Liver (tissue), 9 donors: Measurements from ENCODE around the gene CDH22. TPM values are rescaled to one million over a fixed set of nuclear protein-coding genes. Genes with fewer than 3 reads are reported as not detected.

ENCODE experiments used
- DNase-seq: peaks from one replicate; pipeline ENCODE4 v3.0.0-alpha.2; 2017; ENCODE audit warnings: low spot score
- H3K27ac ChIP-seq, 2 donors: one replicate each; pipeline ENCODE4 v1.7.0; 2013; ENCODE audit warnings: inconsistent platforms in 2 of 2, low read length in 2 of 2, control low read depth in 1 of 2, low read depth in 1 of 2, mild to moderate bottlenecking in 1 of 2
- H3K27me3 ChIP-seq, 4 donors: one replicate each; pipeline versions ENCODE4 v1.6.1 to v1.7.0; 2013; ENCODE audit warnings: low read length in 3 of 4, inconsistent platforms in 1 of 4, mild to moderate bottlenecking in 1 of 4, moderate library complexity in 1 of 4; ENCODE audit not compliant: control insufficient read depth in 4 of 4, insufficient read depth in 4 of 4
- H3K36me3 ChIP-seq, 4 donors: one replicate each; pipeline versions ENCODE4 v1.6.1 to v1.7.0; 2013; ENCODE audit warnings: low read length in 3 of 4, mild to moderate bottlenecking in 3 of 4, low read depth in 1 of 4, moderate library complexity in 1 of 4; ENCODE audit not compliant: control insufficient read depth in 4 of 4, insufficient read depth in 3 of 4
- H3K4me1 ChIP-seq, 4 donors: one replicate each; pipeline versions ENCODE4 v1.6.1 to v1.7.0; 2013; ENCODE audit warnings: low read length in 3 of 4, mild to moderate bottlenecking in 3 of 4, moderate library complexity in 1 of 4; ENCODE audit not compliant: control insufficient read depth in 4 of 4, insufficient read depth in 4 of 4
- H3K4me3 ChIP-seq, 3 donors: one replicate each; pipeline versions ENCODE4 v1.6.1 to v1.7.0; 2013; ENCODE audit warnings: low read length in 3 of 3, control low read depth in 1 of 3, low read depth in 1 of 3, mild to moderate bottlenecking in 1 of 3
- H3K9ac ChIP-seq, 2 donors: one replicate each; pipeline ENCODE4 v1.7.0; 2013; ENCODE audit warnings: low read length in 2 of 2, mild to moderate bottlenecking in 2 of 2, moderate library complexity in 2 of 2, control low read depth in 1 of 2, low read depth in 1 of 2
- H3K9me3 ChIP-seq, 4 donors: one replicate each; pipeline versions ENCODE4 v1.6.1 to v1.7.0; 2013; ENCODE audit warnings: low read length in 3 of 4; ENCODE audit not compliant: control insufficient read depth in 4 of 4
- EGR1 ChIP-seq, 2 donors: IDR thresholded peaks; 2 replicates each; pipeline ENCODE4 v1.6.1; 2016 to 2018; ENCODE audit warnings: antibody characterized with exemption in 2 of 2, low read depth in 2 of 2
- FOXA1 ChIP-seq: IDR thresholded peaks from 2 replicates; pipeline ENCODE4 v1.6.1; 2016; ENCODE audit warnings: antibody characterized with exemption
- FOXA2 ChIP-seq: IDR thresholded peaks from 2 replicates; pipeline ENCODE4 v1.6.1; 2016; ENCODE audit warnings: antibody characterized with exemption
- GABPA ChIP-seq, 2 donors: IDR thresholded peaks in 1 of 2; conservative IDR thresholded peaks in 1 of 2; 2 replicates each; pipeline ENCODE4 v1.6.1; 2016; ENCODE audit warnings: antibody characterized with exemption in 2 of 2, mild to moderate bottlenecking in 1 of 2, moderate library complexity in 1 of 2
- HNF4A ChIP-seq, 2 donors: conservative IDR thresholded peaks; 2 replicates each; pipeline ENCODE4 v1.6.1; 2016; ENCODE audit warnings: antibody characterized with exemption in 2 of 2, mild to moderate bottlenecking in 2 of 2
- HNF4G ChIP-seq: IDR thresholded peaks from 2 replicates; pipeline ENCODE4 v1.6.1; 2016; ENCODE audit warnings: antibody characterized with exemption
- JUND ChIP-seq, 2 donors: IDR thresholded peaks; 2 replicates each; pipeline ENCODE4 v1.6.1; 2016; ENCODE audit warnings: antibody characterized with exemption in 2 of 2
- NR2F2 ChIP-seq: IDR thresholded peaks from 2 replicates; pipeline ENCODE4 v1.6.1; 2016; ENCODE audit warnings: antibody characterized with exemption
- REST ChIP-seq: IDR thresholded peaks from 2 replicates; pipeline ENCODE4 v1.6.1; 2016; ENCODE audit warnings: antibody characterized with exemption, mild to moderate bottlenecking
- SP1 ChIP-seq: IDR thresholded peaks from 2 replicates; pipeline ENCODE4 v1.6.1; 2018; ENCODE audit warnings: antibody characterized with exemption, mild to moderate bottlenecking
- TAF1 ChIP-seq: conservative IDR thresholded peaks from 2 replicates; pipeline ENCODE4 v1.6.1; 2016; ENCODE audit warnings: antibody characterized with exemption, mild to moderate bottlenecking
- YY1 ChIP-seq: IDR thresholded peaks from 2 replicates; pipeline ENCODE4 v1.6.1; 2016; ENCODE audit warnings: antibody characterized with exemption, mild to moderate bottlenecking
- WGBS: extraction: QIAGEN DNeasy Blood & Tissue Kit; methylation state at CpG from one replicate; pipeline ENCODE4 v1.1.7; 2013; 5-methylcytosine and 5-hydroxymethylcytosine counted together
- polyA plus RNA-seq, 2 donors: library from polyadenylated mRNA; stranded (reverse) in 1 of 2; unstranded in 1 of 2; fragments of 200-250 nt in 1 of 2; fragments of >200 nt in 1 of 2; fragmentation: Nextera tagmentation in 1 of 2; extraction: Ambion mirVana in 1 of 2; gene quantifications; one replicate each; pipeline versions ENCODE4 v1.2.1 to v1.2.3, GENCODE V29; 2013 to 2015
- total RNA-seq, 2 donors: library from RNA; depleted of rRNA; stranded (reverse); fragments of >200 nt; gene quantifications; one replicate each; pipeline ENCODE4 v1.2.3, GENCODE V29; 2014
- TF ChIP-seq, protein P1 (sequence below): IDR thresholded peaks from 2 replicates; pipeline ENCODE4 v1.6.1; 2016; ENCODE audit warnings: antibody characterized with exemption
- TF ChIP-seq, protein P2 (sequence below): IDR thresholded peaks from 2 replicates; pipeline ENCODE4 v1.6.1; 2016; ENCODE audit warnings: antibody characterized with exemption
- TF ChIP-seq, protein P3 (sequence below): IDR thresholded peaks from 2 replicates; pipeline ENCODE4 v1.6.1; 2016; ENCODE audit warnings: antibody characterized with exemption
- TF ChIP-seq, protein P4 (sequence below): fragments of 150-350 bp; IDR thresholded peaks from 2 replicates; pipeline ENCODE4 v1.5.1; 2017; ENCODE audit warnings: improper control_type of control experiment, low read depth, low read length; ENCODE audit not compliant: missing input control
- donor health status: healthy.
- donor health status: healthy.
- donor health status: healthy.
- donor health status: healthy.
- donor health status: healthy.

The CDH22 gene
- total and polyA plus RNA-seq, 4 donors, result 0.02 TPM; not detected in 3

GRCh38 chr20:46286977-46287376, 21.3 kb downstream of the CDH22 start (continued):
- TF ChIP-seq, protein P1, sequence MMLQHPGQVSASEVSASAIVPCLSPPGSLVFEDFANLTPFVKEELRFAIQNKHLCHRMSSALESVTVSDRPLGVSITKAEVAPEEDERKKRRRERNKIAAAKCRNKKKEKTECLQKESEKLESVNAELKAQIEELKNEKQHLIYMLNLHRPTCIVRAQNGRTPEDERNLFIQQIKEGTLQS, result no peak
- TF ChIP-seq TAF1, result no peak
- TF ChIP-seq EGR1 (IDR thresholded peaks at IDR 0.05; ENCODE audit: low read depth in 2 of 2), result no peak
- TF ChIP-seq, protein P2, sequence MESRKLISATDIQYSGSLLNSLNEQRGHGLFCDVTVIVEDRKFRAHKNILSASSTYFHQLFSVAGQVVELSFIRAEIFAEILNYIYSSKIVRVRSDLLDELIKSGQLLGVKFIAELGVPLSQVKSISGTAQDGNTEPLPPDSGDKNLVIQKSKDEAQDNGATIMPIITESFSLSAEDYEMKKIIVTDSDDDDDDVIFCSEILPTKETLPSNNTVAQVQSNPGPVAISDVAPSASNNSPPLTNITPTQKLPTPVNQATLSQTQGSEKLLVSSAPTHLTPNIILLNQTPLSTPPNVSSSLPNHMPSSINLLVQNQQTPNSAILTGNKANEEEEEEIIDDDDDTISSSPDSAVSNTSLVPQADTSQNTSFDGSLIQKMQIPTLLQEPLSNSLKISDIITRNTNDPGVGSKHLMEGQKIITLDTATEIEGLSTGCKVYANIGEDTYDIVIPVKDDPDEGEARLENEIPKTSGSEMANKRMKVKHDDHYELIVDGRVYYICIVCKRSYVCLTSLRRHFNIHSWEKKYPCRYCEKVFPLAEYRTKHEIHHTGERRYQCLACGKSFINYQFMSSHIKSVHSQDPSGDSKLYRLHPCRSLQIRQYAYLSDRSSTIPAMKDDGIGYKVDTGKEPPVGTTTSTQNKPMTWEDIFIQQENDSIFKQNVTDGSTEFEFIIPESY, result no peak
- TF ChIP-seq NR2F2, result no peak
- no peak for TF ChIP-seq YY1
- no peak for TF ChIP-seq JUND (IDR thresholded peaks at IDR 0.05)

DNA sequence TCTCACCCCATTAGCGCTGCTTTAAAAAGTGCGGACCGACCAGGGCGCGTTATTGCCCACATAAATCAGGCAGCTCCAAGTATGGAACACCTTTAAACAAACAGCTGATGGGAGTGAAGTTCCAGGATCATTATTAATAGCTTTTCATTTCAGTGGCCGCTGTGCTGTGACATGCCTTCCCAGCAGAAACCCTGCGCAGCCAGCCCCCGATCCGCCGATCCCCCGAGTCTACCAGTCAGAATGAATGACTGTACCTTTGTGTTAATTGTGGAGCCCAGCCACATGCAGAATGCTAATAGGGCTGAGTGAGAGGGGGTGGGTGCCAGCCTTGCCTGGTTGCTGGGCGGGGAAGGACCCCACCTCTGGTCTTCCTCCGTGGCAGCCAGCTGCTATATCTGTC, 21.9 kb downstream of the CDH22 start:
- H3K36me3 ChIP-seq, result no peaks in the 10 kb centered on the region
- no peak overlapping the region for H3K4me3 ChIP-seq
- H3K9ac ChIP-seq, result no peak overlapping the region
- DNase-seq, result no peak
- 61% methylated on average over 13 of the region's 13 CpGs for WGBS
- peaks cover 0 to 10% (median under 1%) of the 10 kb centered on the region in 4 donors for H3K27me3 ChIP-seq
- H3K27ac ChIP-seq, result no peak overlapping the region
- no peaks in the 10 kb centered on the region for H3K9me3 ChIP-seq
- no peaks in the 10 kb centered on the region for H3K4me1 ChIP-seq
- TF ChIP-seq TAF1 (no peak), FOXA2 (no peak), FOXA1 (no peak), YY1 (no peak), JUND (IDR thresholded peaks at IDR 0.05) (no peak), GABPA (IDR thresholded peaks at IDR 0.05 in 1 of 2, conservative IDR thresholded peaks at IDR 0.05 in 1 of 2) (no peak), EGR1 (IDR thresholded peaks at IDR 0.05; ENCODE audit: low read depth in 2 of 2) (no peak), HNF4A (conservative IDR thresholded peaks at IDR 0.05) (no peak), NR2F2 (no peak), REST (no peak), SP1 (no peak), HNF4G (no peak)
- TF ChIP-seq, protein P1, result no peak
- TF ChIP-seq, protein P2, result no peak
- TF ChIP-seq, protein P3, sequence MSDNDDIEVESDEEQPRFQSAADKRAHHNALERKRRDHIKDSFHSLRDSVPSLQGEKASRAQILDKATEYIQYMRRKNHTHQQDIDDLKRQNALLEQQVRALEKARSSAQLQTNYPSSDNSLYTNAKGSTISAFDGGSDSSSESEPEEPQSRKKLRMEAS, result no peak
- TF ChIP-seq, protein P4, sequence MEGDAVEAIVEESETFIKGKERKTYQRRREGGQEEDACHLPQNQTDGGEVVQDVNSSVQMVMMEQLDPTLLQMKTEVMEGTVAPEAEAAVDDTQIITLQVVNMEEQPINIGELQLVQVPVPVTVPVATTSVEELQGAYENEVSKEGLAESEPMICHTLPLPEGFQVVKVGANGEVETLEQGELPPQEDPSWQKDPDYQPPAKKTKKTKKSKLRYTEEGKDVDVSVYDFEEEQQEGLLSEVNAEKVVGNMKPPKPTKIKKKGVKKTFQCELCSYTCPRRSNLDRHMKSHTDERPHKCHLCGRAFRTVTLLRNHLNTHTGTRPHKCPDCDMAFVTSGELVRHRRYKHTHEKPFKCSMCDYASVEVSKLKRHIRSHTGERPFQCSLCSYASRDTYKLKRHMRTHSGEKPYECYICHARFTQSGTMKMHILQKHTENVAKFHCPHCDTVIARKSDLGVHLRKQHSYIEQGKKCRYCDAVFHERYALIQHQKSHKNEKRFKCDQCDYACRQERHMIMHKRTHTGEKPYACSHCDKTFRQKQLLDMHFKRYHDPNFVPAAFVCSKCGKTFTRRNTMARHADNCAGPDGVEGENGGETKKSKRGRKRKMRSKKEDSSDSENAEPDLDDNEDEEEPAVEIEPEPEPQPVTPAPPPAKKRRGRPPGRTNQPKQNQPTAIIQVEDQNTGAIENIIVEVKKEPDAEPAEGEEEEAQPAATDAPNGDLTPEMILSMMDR, result no peak
